Brain microvascular endothelial cell (primary cell): Measurements from ENCODE around the gene CIB1.
"Not testable (repeated sequence)": the region's sequence is repeated elsewhere in the genome, so short reads cannot be mapped to it uniquely, and the experiment has no call there.

ENCODE experiments used
- DNase-seq: peaks from one replicate; pipeline ENCODE4 v3.0.0-alpha.2; 2020
- H3K27ac ChIP-seq: fragments of 250-450 bp; sonication (Bioruptor Pico); 2 replicates; pipeline ENCODE4 v1.5.1; 2020; ENCODE audit warnings: mild to moderate bottlenecking, moderate library complexity
- H3K27me3 ChIP-seq: fragments of 250-450 bp; sonication (Bioruptor Pico); replicated peaks from 2 replicates; pipeline ENCODE4 v1.5.1; 2020; ENCODE audit warnings: mild to moderate bottlenecking
- H3K36me3 ChIP-seq: fragments of 250-450 bp; sonication (Bioruptor Pico); replicated peaks from 2 replicates; pipeline ENCODE4 v1.5.1; 2020; ENCODE audit warnings: mild to moderate bottlenecking
- H3K4me3 ChIP-seq: 2 replicates; pipeline ENCODE4 v1.5.1; 2011; ENCODE audit warnings: low read depth, mild to moderate bottlenecking, control low read depth, low read length, moderate library complexity
- CTCF ChIP-seq: IDR thresholded peaks from 2 replicates; pipeline ENCODE4 v1.5.1; 2011; ENCODE audit warnings: low read depth, mild to moderate bottlenecking, moderate library complexity, low read length, control low read depth, inconsistent platforms; ENCODE audit errors: missing control alignments
- in situ Hi-C: cut with HindIII; loops from 2 replicates; pipeline ENCODE4 v1.10.0; 2017; ENCODE audit warnings: low sequenced_read_pairs, low pct_ligation_motif_present

CIB1 gene

GRCh38 chr15:90233387-90234095 is at the start of gene CIB1:
CIB1 (minus strand) TSS chr15:90233941; CDS start chr15:90233885, 56 bp downstream.
- in situ Hi-C loops: no loop called here
- no peak for TF ChIP-seq CTCF
- Histone ChIP-seq H3K4me3 (peak within 1 kb of the TSS; percentile 85), H3K27ac (peak within 1 kb of the TSS; percentile 83), H3K36me3 (peaks cover 23% of the 10 kb centered on the region), H3K27me3 (no peaks in the 10 kb centered on the region)
- DNase-seq: peak; percentile 91

- H3K4me3 ChIP-seq, H3K36me3 ChIP-seq, in situ Hi-C loops: not testable (repeated sequence)
Measured at GRCh38 chr15:90281637-90282036, 47.9 kb upstream of the CIB1 start.

GRCh38 chr15:90280743-90281142 is 47.0 kb upstream of the CIB1 start:
- H3K36me3 ChIP-seq, DNase-seq, H3K27ac ChIP-seq, in situ Hi-C loops, H3K4me3 ChIP-seq, H3K27me3 ChIP-seq: not testable (repeated sequence)

More at GRCh38 chr15:90281637-90282036, 47.9 kb upstream of the CIB1 start:
- H3K27ac ChIP-seq, DNase-seq, H3K27me3 ChIP-seq: not testable (repeated sequence)

- DNase-seq, in situ Hi-C loops: not testable (repeated sequence)
Measured at GRCh38 chr15:90278467-90278866, 44.7 kb upstream of the CIB1 start.

GRCh38 chr15:90271459-90272166 is 37.9 kb upstream of the CIB1 start:
- Histone ChIP-seq H3K4me3 (no peak overlapping the region), H3K27ac (no peak overlapping the region), H3K27me3 (no peaks in the 10 kb centered on the region), H3K36me3 (peaks cover 41% of the 10 kb centered on the region)
- DNase-seq: no peak
- no peak for TF ChIP-seq CTCF
- in situ Hi-C loops: no loop called here

More at GRCh38 chr15:90278467-90278866, 44.7 kb upstream of the CIB1 start:
- H3K27ac ChIP-seq, H3K36me3 ChIP-seq, H3K27me3 ChIP-seq, H3K4me3 ChIP-seq: not testable (repeated sequence)

- H3K4me3 ChIP-seq: no peak overlapping the region
- no peaks in the 10 kb centered on the region for H3K27me3 ChIP-seq
- no peak overlapping the region for H3K27ac ChIP-seq
- DNase-seq: no peak
- no peak for TF ChIP-seq CTCF
- in situ Hi-C loops: no loop called here
- peaks cover 41% of the 10 kb centered on the region for H3K36me3 ChIP-seq
Measured at GRCh38 chr15:90270502-90271150, 36.9 kb upstream of the CIB1 start.

GRCh38 chr15:90268415-90268814 is 34.7 kb upstream of the CIB1 start:
- Histone ChIP-seq H3K4me3 (no peak overlapping the region), H3K36me3 (peaks cover 37% of the 10 kb centered on the region), H3K27ac (no peak overlapping the region), H3K27me3 (no peaks in the 10 kb centered on the region)
- no peak for TF ChIP-seq CTCF
- no peak for DNase-seq
- in situ Hi-C loops: no loop called here
